ENCODE data around the gene REG4. TPM values are rescaled to one million over a fixed set of nuclear protein-coding genes. Genes with fewer than 3 reads are reported as not detected.

REG4 gene
- total RNA-seq, 1 donor = not detected

DNA sequence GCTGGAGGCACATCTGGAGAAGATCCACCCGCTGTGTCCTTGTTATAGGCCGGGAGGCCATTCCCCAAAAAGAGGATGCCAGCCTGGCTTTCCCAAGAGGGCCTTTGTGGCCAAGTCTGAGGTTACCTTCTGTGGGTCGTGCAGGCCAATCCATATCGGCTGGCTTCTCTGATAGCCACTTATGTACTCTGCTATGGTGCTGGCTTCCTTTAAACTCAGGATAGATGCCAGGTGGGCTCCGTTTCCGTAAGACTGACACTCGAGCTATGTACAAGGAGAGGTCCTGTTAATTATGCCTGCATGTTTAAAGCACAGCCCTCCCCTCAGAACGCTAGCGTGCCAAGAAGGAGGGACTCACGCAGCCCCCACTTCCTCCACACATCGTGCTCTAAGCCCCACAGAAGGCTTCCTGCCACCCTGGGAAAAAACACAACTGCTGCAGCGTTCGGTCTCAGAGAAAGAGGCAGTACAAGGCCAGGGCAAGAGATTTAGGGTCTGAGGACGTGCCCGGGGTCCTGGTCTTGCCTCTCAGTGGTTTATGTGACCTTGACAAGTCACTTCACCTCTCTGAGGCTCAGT, 11.6 kb downstream of the REG4 start:
- no peak for DNase-seq (ENCODE audit: low read depth)
- H3K4me3 ChIP-seq (ENCODE audit: low read depth, low read length) = no peak overlapping the region
- TF ChIP-seq, protein P1, sequence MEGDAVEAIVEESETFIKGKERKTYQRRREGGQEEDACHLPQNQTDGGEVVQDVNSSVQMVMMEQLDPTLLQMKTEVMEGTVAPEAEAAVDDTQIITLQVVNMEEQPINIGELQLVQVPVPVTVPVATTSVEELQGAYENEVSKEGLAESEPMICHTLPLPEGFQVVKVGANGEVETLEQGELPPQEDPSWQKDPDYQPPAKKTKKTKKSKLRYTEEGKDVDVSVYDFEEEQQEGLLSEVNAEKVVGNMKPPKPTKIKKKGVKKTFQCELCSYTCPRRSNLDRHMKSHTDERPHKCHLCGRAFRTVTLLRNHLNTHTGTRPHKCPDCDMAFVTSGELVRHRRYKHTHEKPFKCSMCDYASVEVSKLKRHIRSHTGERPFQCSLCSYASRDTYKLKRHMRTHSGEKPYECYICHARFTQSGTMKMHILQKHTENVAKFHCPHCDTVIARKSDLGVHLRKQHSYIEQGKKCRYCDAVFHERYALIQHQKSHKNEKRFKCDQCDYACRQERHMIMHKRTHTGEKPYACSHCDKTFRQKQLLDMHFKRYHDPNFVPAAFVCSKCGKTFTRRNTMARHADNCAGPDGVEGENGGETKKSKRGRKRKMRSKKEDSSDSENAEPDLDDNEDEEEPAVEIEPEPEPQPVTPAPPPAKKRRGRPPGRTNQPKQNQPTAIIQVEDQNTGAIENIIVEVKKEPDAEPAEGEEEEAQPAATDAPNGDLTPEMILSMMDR (IDR thresholded peaks at IDR 0.05; ENCODE audit: insufficient read depth, low read length) = no peak

DNA sequence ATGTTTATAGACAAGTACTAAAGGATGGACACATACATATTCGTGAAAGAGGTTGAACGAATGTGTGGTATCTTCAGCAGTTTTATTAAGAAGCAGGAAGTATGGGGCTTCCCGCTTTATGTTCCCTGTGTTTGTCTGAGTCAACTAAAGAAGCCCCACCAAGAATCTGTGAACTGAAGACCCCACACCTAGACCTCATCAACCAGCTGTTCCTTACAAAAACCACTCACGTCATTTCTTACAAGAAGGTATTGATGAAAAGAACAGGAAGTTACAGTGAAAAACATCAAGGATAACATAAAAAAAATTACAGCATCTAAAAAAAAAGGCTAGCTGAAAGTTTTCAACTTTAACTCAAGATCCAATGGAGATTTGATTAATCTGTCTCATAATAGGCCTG, 12.3 kb downstream of the REG4 start:
- TF ChIP-seq, protein P1 (IDR thresholded peaks at IDR 0.05; ENCODE audit: insufficient read depth, low read length) = no peak
- no peak for DNase-seq (ENCODE audit: low read depth)
- no peak overlapping the region for H3K4me3 ChIP-seq (ENCODE audit: low read depth, low read length)

DNA sequence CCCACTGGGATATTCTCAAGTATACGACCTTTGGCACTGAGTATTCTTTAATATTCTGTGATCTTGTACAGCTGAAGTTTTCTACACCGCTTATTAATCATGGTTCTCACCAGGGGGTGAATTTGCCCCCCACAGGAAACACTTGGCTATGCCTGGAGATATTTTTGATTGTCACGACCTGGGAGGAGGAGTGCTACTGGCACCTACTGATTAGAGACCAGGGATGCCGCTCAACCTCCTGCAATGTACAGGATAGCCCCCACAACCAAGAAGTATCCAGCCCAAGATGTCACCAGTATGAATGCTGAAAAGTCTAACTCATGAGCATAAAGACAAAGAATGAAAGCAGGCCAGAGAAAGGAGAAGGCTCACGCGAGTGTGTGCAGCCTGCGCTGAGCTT, 13.7 kb downstream of the REG4 start:
- no peak overlapping the region for H3K4me3 ChIP-seq (ENCODE audit: low read depth, low read length)
- no peak for DNase-seq (ENCODE audit: low read depth)
- TF ChIP-seq, protein P1 (IDR thresholded peaks at IDR 0.05; ENCODE audit: insufficient read depth, low read length) = no peak

DNA sequence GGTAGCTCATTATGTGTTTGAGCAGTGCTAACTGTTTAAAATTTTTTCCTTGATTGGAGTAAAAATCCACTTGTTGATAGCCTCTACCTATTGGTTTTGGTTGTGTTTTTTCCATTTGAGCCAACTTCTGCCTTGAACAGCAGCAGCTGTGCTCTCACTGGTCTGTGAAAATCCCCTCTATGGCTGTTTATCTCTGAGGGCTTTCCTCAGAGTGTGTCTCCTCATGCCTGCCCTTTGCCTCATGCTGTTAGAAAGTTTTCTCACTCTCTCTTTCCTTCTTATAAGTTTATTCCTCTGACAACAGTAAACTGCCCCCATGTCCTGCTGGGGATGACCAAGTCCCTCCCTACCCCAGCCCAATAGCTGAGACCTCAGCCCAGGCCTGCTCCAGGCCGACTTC, 14.1 kb downstream of the REG4 start:
- no peak overlapping the region for H3K4me3 ChIP-seq (ENCODE audit: low read depth, low read length)
- TF ChIP-seq, protein P1 (IDR thresholded peaks at IDR 0.05; ENCODE audit: insufficient read depth, low read length) = no peak
- DNase-seq (ENCODE audit: low read depth) = no peak

DNA sequence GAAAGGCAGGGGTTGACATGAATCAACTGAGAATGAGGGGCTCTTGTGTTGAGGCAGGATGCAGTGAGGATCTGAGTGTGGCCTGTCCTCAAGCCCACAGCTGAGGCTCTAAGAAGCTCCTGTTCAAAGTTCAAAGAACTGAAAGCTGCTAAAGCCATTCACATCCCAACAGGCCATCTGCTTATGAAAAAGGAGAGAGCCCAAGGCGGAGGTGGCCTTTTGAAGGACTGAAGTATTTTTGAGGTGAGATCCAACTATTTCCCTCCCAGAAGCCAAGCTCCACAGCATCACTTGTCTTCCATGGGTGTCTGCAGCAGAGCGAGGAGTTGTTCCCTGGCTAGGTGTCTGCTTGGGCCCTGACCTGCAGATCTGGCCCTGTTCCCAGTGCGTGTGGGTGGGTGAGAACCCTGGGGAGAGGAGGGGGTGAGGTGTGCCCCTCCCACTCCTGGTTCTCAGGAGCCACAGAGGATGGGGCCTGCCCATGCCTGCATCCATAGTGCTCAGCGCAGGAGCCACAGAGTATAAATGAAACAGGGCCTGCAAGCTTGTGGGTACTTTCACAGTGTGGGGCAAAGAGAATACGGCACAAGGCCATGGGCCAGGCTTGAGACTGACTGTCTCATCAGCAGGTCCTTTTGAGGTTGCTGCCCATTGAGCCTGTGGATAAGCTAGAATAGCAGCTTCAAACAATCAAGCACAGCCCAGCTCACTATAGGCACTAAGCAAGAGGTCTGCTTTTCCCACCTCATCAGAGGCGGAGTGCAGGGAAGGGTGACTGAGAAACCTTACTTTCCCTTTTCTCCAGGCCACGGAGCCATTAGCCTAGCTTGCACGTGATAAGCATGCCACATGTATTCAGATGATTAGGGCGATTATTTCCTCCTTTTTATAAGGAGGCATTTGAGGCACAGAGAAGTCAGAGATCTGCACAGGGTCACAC, 15.7 kb downstream of the REG4 start:
- TF ChIP-seq, protein P1 (IDR thresholded peaks at IDR 0.05; ENCODE audit: insufficient read depth, low read length) = no peak
- no peak overlapping the region for H3K4me3 ChIP-seq (ENCODE audit: low read depth, low read length)
- DNase-seq (ENCODE audit: low read depth) = no peak

DNA sequence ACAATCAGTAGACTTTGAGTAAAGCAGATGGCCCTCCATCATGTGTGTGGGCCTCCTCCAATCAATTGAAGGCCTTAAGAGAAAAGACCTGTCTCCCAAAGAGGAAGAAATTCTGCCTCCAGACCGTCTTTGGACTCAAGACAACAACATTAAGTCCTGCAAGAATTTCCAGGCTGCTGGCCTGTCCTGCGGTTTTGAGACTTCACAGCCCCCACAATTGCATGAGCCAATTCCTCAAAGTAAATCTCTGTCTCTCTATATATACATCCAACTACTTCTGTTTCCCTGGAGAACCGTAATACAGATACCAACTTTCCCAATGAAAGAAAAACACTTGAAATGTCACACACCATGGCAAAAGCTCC, 16.4 kb downstream of the REG4 start:
- peak; percentile 77 for DNase-seq (ENCODE audit: low read depth)
- H3K4me3 ChIP-seq (ENCODE audit: low read depth, low read length) = no peak overlapping the region
- TF ChIP-seq, protein P1 (IDR thresholded peaks at IDR 0.05; ENCODE audit: insufficient read depth, low read length) = no peak
